Uterus (tissue), 4 donors: ENCODE results near the gene DPP8. TPM values are rescaled to one million over a fixed set of nuclear protein-coding genes. Genes with fewer than 3 reads are reported as not detected.

Experiments used
- DNase-seq, 2 donors: peaks; one replicate each; pipeline ENCODE4 v3.0.0-alpha.2; 2019 to 2020
- H3K27ac ChIP-seq, 2 donors: fragments of 200-600 bp; sonication (generic); 1 replicate in 1 of 2; 2 replicates in 1 of 2; pipeline ENCODE4 v1.5.1; 2016 to 2018
- H3K27me3 ChIP-seq, 2 donors: fragments of 200-600 bp; sonication (generic); one replicate each; pipeline ENCODE4 v1.5.1; 2018 to 2019; ENCODE audit warnings: control low read depth in 1 of 2
- H3K36me3 ChIP-seq, 2 donors: fragments of 200-600 bp; sonication (generic); one replicate each; pipeline ENCODE4 v1.5.1; 2019; ENCODE audit warnings: control low read depth in 1 of 2
- H3K4me1 ChIP-seq, 2 donors: fragments of 200-600 bp; sonication (generic); one replicate each; pipeline ENCODE4 v1.5.1; 2018 to 2019; ENCODE audit warnings: control low read depth in 1 of 2
- H3K4me3 ChIP-seq, 2 donors: fragments of 200-600 bp; sonication (generic); 1 replicate in 1 of 2; 2 replicates in 1 of 2; pipeline ENCODE4 v1.5.1; 2018 to 2019; ENCODE audit warnings: mild to moderate bottlenecking in 1 of 2
- H3K9me3 ChIP-seq, 2 donors: fragments of 200-600 bp; sonication (generic); one replicate each; pipeline ENCODE4 v1.5.1; 2019; ENCODE audit warnings: control low read depth in 1 of 2
- CTCF ChIP-seq, 4 experiments: fragments of 200-600 bp in 2 of 4; fragments of 450-650 bp in 2 of 4; sonication (generic) in 2 of 4; IDR thresholded peaks; one replicate each; pipeline ENCODE4 v1.5.1; 2016 to 2019; ENCODE audit warnings: antibody characterized with exemption in 4 of 4, mild to moderate bottlenecking in 2 of 4, moderate library complexity in 1 of 4
- POLR2A ChIP-seq, 2 donors: fragments of 450-650 bp; IDR thresholded peaks; one replicate each; pipeline ENCODE4 v1.6.1; 2016; ENCODE audit warnings: antibody characterized with exemption in 2 of 2, mild to moderate bottlenecking in 1 of 2, moderate library complexity in 1 of 2
- intact Hi-C: fragments of 100-400 bp; cut with DNase I; formaldehyde crosslinking; loops from one replicate; pipeline ENCODE4 v1.15.1; 2023; ENCODE audit warnings: low total_unique reads
- total RNA-seq, 4 donors: library from RNA; depleted of rRNA in 3 of 4; stranded (reverse); fragments of >200 nt in 3 of 4; gene quantifications; one replicate each; pipeline versions ENCODE4 v1.1.0 to v1.2.4, GENCODE V29; 2014 to 2023
- donor health status: DM: yes; HTN: yes; CAD: no.

Gene DPP8
- total RNA-seq, 4 donors from 2014 or later = 19.4 to 76.1 (median 36.8) TPM

- Histone ChIP-seq H3K27me3 (no peaks in the 10 kb centered on the region), H3K36me3 (no peaks in the 10 kb centered on the region), H3K9me3 (no peaks in the 10 kb centered on the region), H3K4me3 (no peak overlapping the region), H3K27ac (peak overlapping the region in 1 of 2 donors; percentile 3), H3K4me1 (no peaks in the 10 kb centered on the region)
- peak in 1 of 2 donors; percentile 30 for DNase-seq
- intact Hi-C loops = no loop called here
- TF ChIP-seq POLR2A (IDR thresholded peaks at IDR 0.05) = no peak
- no peak for TF ChIP-seq CTCF (IDR thresholded peaks at IDR 0.05)
These were observed 102.5 kb downstream of the DPP8 start for GRCh38 chr15:65414841-65415621.

GRCh38 chr15:65413760-65414144, 103.7 kb downstream of the DPP8 start:
- no peak overlapping the region for H3K27ac ChIP-seq
- DNase-seq = no peak
- intact Hi-C loops = no loop called here
- no peak overlapping the region for H3K4me3 ChIP-seq
- TF ChIP-seq CTCF (IDR thresholded peaks at IDR 0.05) = no peak
- no peaks in the 10 kb centered on the region for H3K36me3 ChIP-seq
- no peaks in the 10 kb centered on the region for H3K27me3 ChIP-seq
- no peaks in the 10 kb centered on the region for H3K4me1 ChIP-seq
- no peaks in the 10 kb centered on the region for H3K9me3 ChIP-seq

- no peaks in the 10 kb centered on the region for H3K27me3 ChIP-seq
- H3K9me3 ChIP-seq = no peaks in the 10 kb centered on the region
- TF ChIP-seq POLR2A (IDR thresholded peaks at IDR 0.05) (no peak), CTCF (IDR thresholded peaks at IDR 0.05) (no peak)
- no peak for DNase-seq
- H3K4me3 ChIP-seq = no peak overlapping the region
- no peak overlapping the region for H3K27ac ChIP-seq
- intact Hi-C loops = no loop called here
- no peaks in the 10 kb centered on the region for H3K4me1 ChIP-seq
- no peaks in the 10 kb centered on the region for H3K36me3 ChIP-seq
These were observed 104.3 kb downstream of the DPP8 start for GRCh38 chr15:65413051-65413759.

GRCh38 chr15:65412556-65412955, 104.9 kb downstream of the DPP8 start:
- no peaks in the 10 kb centered on the region for H3K36me3 ChIP-seq
- intact Hi-C loops = no loop called here
- DNase-seq = no peak
- no peaks in the 10 kb centered on the region for H3K4me1 ChIP-seq
- H3K27ac ChIP-seq = no peak overlapping the region
- no peak overlapping the region for H3K4me3 ChIP-seq
- H3K27me3 ChIP-seq = no peaks in the 10 kb centered on the region
- TF ChIP-seq POLR2A (IDR thresholded peaks at IDR 0.05) (no peak), CTCF (IDR thresholded peaks at IDR 0.05) (no peak)
- H3K9me3 ChIP-seq = no peaks in the 10 kb centered on the region

GRCh38 chr15:65411465-65412071, 105.9 kb downstream of the DPP8 start:
- DNase-seq = no peak
- Histone ChIP-seq H3K27me3 (no peaks in the 10 kb centered on the region), H3K36me3 (no peaks in the 10 kb centered on the region), H3K9me3 (no peaks in the 10 kb centered on the region), H3K4me3 (no peak overlapping the region), H3K4me1 (no peaks in the 10 kb centered on the region), H3K27ac (no peak overlapping the region)
- TF ChIP-seq POLR2A (IDR thresholded peaks at IDR 0.05) (no peak), CTCF (IDR thresholded peaks at IDR 0.05) (no peak)
- intact Hi-C loops = no loop called here
